GM18951 (cell line): ENCODE measurements around the gene SDR39U1.

ENCODE experiments used
- POLR2A ChIP-seq: IDR thresholded peaks from 4 replicates; pipeline ENCODE4 v1.6.1; 2011; ENCODE audit warnings: mild to moderate bottlenecking; ENCODE audit not compliant: insufficient read length, insufficient read depth; ENCODE audit errors: extremely low read depth
- in situ Hi-C: fragments of 300-500 bp; cut with MboI; formaldehyde crosslinking; loops from one replicate; pipeline ENCODE4 v1.12.0; 2022; ENCODE audit warnings: low sequenced_read_pairs, mixed read lengths, inconsistent platforms; ENCODE audit not compliant: unreplicated experiment

The SDR39U1 gene

GRCh38 chr14:24418492-24418873 is 24.1 kb downstream of the SDR39U1 start:
- TF ChIP-seq POLR2A = no peak
- in situ Hi-C loops = no loop called here

- in situ Hi-C loops = no loop called here
- TF ChIP-seq POLR2A = no peak
Observed at GRCh38 chr14:24417832-24418491, 24.6 kb downstream of the SDR39U1 start.

GRCh38 chr14:24416932-24417619 is 25.5 kb downstream of the SDR39U1 start:
- no peak for TF ChIP-seq POLR2A
- in situ Hi-C loops = no loop called here

GRCh38 chr14:24416254-24416931 is 26.2 kb downstream of the SDR39U1 start:
- no peak for TF ChIP-seq POLR2A
- in situ Hi-C loops = no loop called here

- TF ChIP-seq POLR2A = no peak
- in situ Hi-C loops = no loop called here
Observed at GRCh38 chr14:24415421-24416253, 26.9 kb downstream of the SDR39U1 start.

GRCh38 chr14:24414732-24415420 is 27.7 kb downstream of the SDR39U1 start:
- in situ Hi-C loops = no loop called here
- no peak for TF ChIP-seq POLR2A

- in situ Hi-C loops = no loop called here
Observed at GRCh38 chr14:24414077-24414476, 28.5 kb downstream of the SDR39U1 start.

GRCh38 chr14:24411443-24412389 is 30.9 kb downstream of the SDR39U1 start:
- no peak for TF ChIP-seq POLR2A
- in situ Hi-C loops = no loop called here

More at GRCh38 chr14:24414077-24414476, 28.5 kb downstream of the SDR39U1 start:
- no peak for TF ChIP-seq POLR2A

- in situ Hi-C loops = no loop called here
- no peak for TF ChIP-seq POLR2A
Observed at GRCh38 chr14:24409956-24410355, 32.6 kb downstream of the SDR39U1 start.

- in situ Hi-C loops = no loop called here
Observed at GRCh38 chr14:24409192-24409591, 33.4 kb downstream of the SDR39U1 start.

GRCh38 chr14:24408764-24409163 is 33.8 kb downstream of the SDR39U1 start:
- in situ Hi-C loops = no loop called here
- TF ChIP-seq POLR2A = no peak

More at GRCh38 chr14:24409192-24409591, 33.4 kb downstream of the SDR39U1 start:
- no peak for TF ChIP-seq POLR2A
